Endothelial cell (in vitro differentiated cells): ENCODE data around the gene DLGAP1. TPM values are rescaled to one million over a fixed set of nuclear protein-coding genes. Genes with fewer than 3 reads are reported as not detected.

Experiments
- DNase-seq: peaks from one replicate; pipeline ENCODE4 v3.0.0; 2021; ENCODE audit warnings: low spot score
- H3K27ac Mint-ChIP-seq: one replicate; pipeline ENCODE4 v1.8.0; 2021; ENCODE audit warnings: mixed read lengths, inconsistent platforms; ENCODE audit not compliant: unreplicated experiment
- H3K27me3 Mint-ChIP-seq: one replicate; pipeline ENCODE4 v1.8.0; 2021; ENCODE audit warnings: mild to moderate bottlenecking, moderate library complexity, mixed read lengths, inconsistent platforms; ENCODE audit not compliant: unreplicated experiment
- H3K36me3 Mint-ChIP-seq: one replicate; pipeline ENCODE4 v1.8.0; 2021; ENCODE audit warnings: mild to moderate bottlenecking, low read depth, mixed read lengths, inconsistent platforms; ENCODE audit not compliant: unreplicated experiment
- H3K4me1 Mint-ChIP-seq: one replicate; pipeline ENCODE4 v1.8.0; 2021; ENCODE audit warnings: mild to moderate bottlenecking, mixed read lengths, inconsistent platforms; ENCODE audit not compliant: unreplicated experiment
- H3K4me3 Mint-ChIP-seq: one replicate; pipeline ENCODE4 v1.8.0; 2021; ENCODE audit warnings: mild to moderate bottlenecking, mixed read lengths, inconsistent platforms; ENCODE audit not compliant: unreplicated experiment
- H3K9me3 Mint-ChIP-seq: one replicate; pipeline ENCODE4 v1.8.0; 2021; ENCODE audit warnings: mixed read lengths, inconsistent platforms; ENCODE audit not compliant: unreplicated experiment
- total RNA-seq: library from RNA; stranded (reverse); fragmentation: NEBNext Ultra II Directional; extraction: Animal tissue kit (Norgen Biotek cat#: 25700); gene quantifications from one replicate; pipeline ENCODE4 v1.2.1, GENCODE V29; 2021; ENCODE audit not compliant: unreplicated experiment
- TF ChIP-seq, protein P1 (sequence below): fragments of 200-600 bp; sonication (generic); IDR thresholded peaks from one replicate; pipeline ENCODE4 v1.5.0; 2021; ENCODE audit warnings: antibody characterized with exemption; ENCODE audit not compliant: unreplicated experiment

Gene DLGAP1
- total RNA-seq, 1 donor from 2014 or later: 1.8 TPM

- H3K27me3 Mint-ChIP-seq: no peaks in the 10 kb centered on the region
- TF ChIP-seq, protein P1, sequence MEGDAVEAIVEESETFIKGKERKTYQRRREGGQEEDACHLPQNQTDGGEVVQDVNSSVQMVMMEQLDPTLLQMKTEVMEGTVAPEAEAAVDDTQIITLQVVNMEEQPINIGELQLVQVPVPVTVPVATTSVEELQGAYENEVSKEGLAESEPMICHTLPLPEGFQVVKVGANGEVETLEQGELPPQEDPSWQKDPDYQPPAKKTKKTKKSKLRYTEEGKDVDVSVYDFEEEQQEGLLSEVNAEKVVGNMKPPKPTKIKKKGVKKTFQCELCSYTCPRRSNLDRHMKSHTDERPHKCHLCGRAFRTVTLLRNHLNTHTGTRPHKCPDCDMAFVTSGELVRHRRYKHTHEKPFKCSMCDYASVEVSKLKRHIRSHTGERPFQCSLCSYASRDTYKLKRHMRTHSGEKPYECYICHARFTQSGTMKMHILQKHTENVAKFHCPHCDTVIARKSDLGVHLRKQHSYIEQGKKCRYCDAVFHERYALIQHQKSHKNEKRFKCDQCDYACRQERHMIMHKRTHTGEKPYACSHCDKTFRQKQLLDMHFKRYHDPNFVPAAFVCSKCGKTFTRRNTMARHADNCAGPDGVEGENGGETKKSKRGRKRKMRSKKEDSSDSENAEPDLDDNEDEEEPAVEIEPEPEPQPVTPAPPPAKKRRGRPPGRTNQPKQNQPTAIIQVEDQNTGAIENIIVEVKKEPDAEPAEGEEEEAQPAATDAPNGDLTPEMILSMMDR: no peak
- H3K9me3 Mint-ChIP-seq: no peaks in the 10 kb centered on the region
Observed at GRCh38 chr18:3947383-3947782, 507.7 kb downstream of the DLGAP1 start.

GRCh38 chr18:3935305-3935704 is 519.8 kb downstream of the DLGAP1 start:
- Mint-ChIP-seq H3K4me1 (no peaks in the 10 kb centered on the region), H3K27me3 (peaks cover 1% of the 10 kb centered on the region), H3K4me3 (no peak overlapping the region), H3K36me3 (no peaks in the 10 kb centered on the region), H3K27ac (no peak overlapping the region), H3K9me3 (no peaks in the 10 kb centered on the region)
- no peak for DNase-seq
- TF ChIP-seq, protein P1: no peak

More at GRCh38 chr18:3947383-3947782, 507.7 kb downstream of the DLGAP1 start:
- no peaks in the 10 kb centered on the region for H3K36me3 Mint-ChIP-seq
- H3K27ac Mint-ChIP-seq: no peak overlapping the region
- no peaks in the 10 kb centered on the region for H3K4me1 Mint-ChIP-seq
- DNase-seq: no peak
- no peak overlapping the region for H3K4me3 Mint-ChIP-seq

GRCh38 chr18:3932276-3932675 is 522.8 kb downstream of the DLGAP1 start:
- Mint-ChIP-seq H3K4me1 (no peaks in the 10 kb centered on the region), H3K9me3 (no peaks in the 10 kb centered on the region), H3K27me3 (peaks cover 1% of the 10 kb centered on the region), H3K36me3 (no peaks in the 10 kb centered on the region), H3K4me3 (no peak overlapping the region), H3K27ac (no peak overlapping the region)
- TF ChIP-seq, protein P1: no peak
- no peak for DNase-seq

GRCh38 chr18:3931542-3932112 is 523.5 kb downstream of the DLGAP1 start:
- H3K4me1 Mint-ChIP-seq: no peaks in the 10 kb centered on the region
- H3K27ac Mint-ChIP-seq: no peak overlapping the region
- H3K9me3 Mint-ChIP-seq: no peaks in the 10 kb centered on the region
- H3K4me3 Mint-ChIP-seq: no peak overlapping the region
- DNase-seq: no peak
- peaks cover 1% of the 10 kb centered on the region for H3K27me3 Mint-ChIP-seq
- H3K36me3 Mint-ChIP-seq: no peaks in the 10 kb centered on the region
- TF ChIP-seq, protein P1: no peak

DNA sequence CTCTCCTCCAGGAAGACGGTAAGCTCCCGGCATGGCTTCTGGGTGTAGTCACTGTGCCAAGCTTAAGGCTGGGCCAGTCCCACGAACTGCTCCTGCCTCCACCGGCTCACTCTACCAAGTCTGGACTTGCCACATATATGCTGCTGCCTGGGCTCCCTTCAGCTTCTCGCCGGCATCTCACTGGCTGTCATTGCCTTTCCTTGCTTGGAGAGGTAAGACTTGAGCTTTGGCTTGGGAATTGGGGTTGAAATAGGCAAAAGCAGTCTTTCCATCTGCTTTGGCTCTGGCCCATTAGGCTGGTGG is 524.1 kb downstream of the DLGAP1 start:
- H3K27ac Mint-ChIP-seq: no peak overlapping the region

More for the DNA sequence above, 524.1 kb downstream of the DLGAP1 start:
- Mint-ChIP-seq H3K27me3 (peaks cover 1% of the 10 kb centered on the region), H3K4me3 (no peak overlapping the region), H3K36me3 (no peaks in the 10 kb centered on the region), H3K4me1 (no peaks in the 10 kb centered on the region), H3K9me3 (no peaks in the 10 kb centered on the region)
- DNase-seq: no peak
- TF ChIP-seq, protein P1: no peak
